ENCODE results near the gene ASB1.

DNA sequence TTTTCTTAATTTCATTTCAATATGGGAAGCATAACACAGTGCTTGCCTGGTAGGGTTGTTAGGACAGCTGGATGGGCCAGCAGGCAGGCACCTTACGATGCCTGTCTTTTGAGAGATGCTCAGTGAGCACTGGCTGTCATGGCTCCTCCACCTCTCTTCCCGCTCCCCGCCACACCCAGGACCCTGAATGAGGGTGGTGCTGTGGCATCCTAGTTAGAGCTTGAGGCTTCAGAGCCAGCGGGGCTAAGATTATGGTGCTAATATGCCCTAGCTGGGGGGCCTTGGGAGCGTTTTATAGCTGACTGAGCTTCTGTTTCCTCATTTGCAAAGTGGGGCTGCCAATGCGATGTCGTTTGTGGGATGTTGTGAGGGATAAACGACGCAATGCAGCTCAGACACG lies 37.7 kb downstream of the ASB1 start:
- TF ChIP-seq YY1 (IDR thresholded peaks at IDR 0.05; ENCODE audit: insufficient read depth, insufficient read length) (no peak), ZNF274 (IDR thresholded peaks at IDR 0.05; ENCODE audit: low read depth, low read length) (no peak), SUZ12 (IDR thresholded peaks at IDR 0.05; ENCODE audit: extremely low read depth, insufficient read depth, insufficient read length) (no peak)

All from NT2/D1 (cell line).